B cell (primary cell): Measurements from ENCODE around the gene INO80D. TPM values are rescaled to one million over a fixed set of nuclear protein-coding genes. Genes with fewer than 3 reads are reported as not detected.

Experiments
- ATAC-seq: fragments of 200-7000 bp; cut with Tn5 transposase; one replicate; pipeline ENCODE4 v1.10.0; 2021; ENCODE audit warnings: low read depth, mild to moderate bottlenecking, moderate number of reproducible peaks, moderate library complexity
- CTCF ChIA-PET: fragments of 350-600 bp; sonication (Branson Sonifier 250); formaldehyde crosslinking; loops from one replicate; lab custom pipeline; 2021; ENCODE audit warnings: antibody characterized with exemption, inconsistent platforms; lab: Charles Lee
- POLR2A ChIA-PET: fragments of 350-600 bp; sonication (Branson Sonifier 250); formaldehyde crosslinking; loops from one replicate; lab custom pipeline; 2021; ENCODE audit warnings: antibody characterized with exemption; lab: Charles Lee
- DNase-seq: peaks from one replicate; pipeline ENCODE4 v3.0.0; 2013
- H2AFZ ChIP-seq: 2 replicates; pipeline ENCODE4 v1.6.1; 2012; ENCODE audit warnings: mild to moderate bottlenecking, low read depth, low read length; ENCODE audit not compliant: insufficient read depth, poor library complexity, severe bottlenecking
- H3K27ac ChIP-seq, 2 donors: 1 replicate in 1 of 2; 2 replicates in 1 of 2; pipeline ENCODE4 v1.5.1; 2012 to 2013; ENCODE audit warnings: low read length in 2 of 2, mild to moderate bottlenecking in 2 of 2, moderate library complexity in 1 of 2
- H3K27me3 ChIP-seq, 4 experiments: fragments of 200-600 bp in 1 of 4; sonication (generic) in 1 of 4; replicated peaks in 1 of 4; 1 replicate in 2 of 4; 2 replicates in 2 of 4; pipeline versions ENCODE4 v1.6.1 to v1.7.0; 2013 to 2016; ENCODE audit warnings: low read length in 3 of 4, mild to moderate bottlenecking in 2 of 4, mixed read lengths in 1 of 4, moderate library complexity in 1 of 4; ENCODE audit not compliant: insufficient read depth in 4 of 4, control insufficient read depth in 3 of 4; ENCODE audit errors: control extremely low read depth in 1 of 4
- H3K36me3 ChIP-seq, 2 experiments: replicated peaks in 1 of 2; 1 replicate in 1 of 2; 2 replicates in 1 of 2; pipeline versions ENCODE4 v1.6.1 to v1.7.1; 2013; ENCODE audit warnings: low read length in 1 of 2; ENCODE audit not compliant: insufficient read depth in 2 of 2, control insufficient read depth in 1 of 2; ENCODE audit errors: control extremely low read depth in 1 of 2, extremely low read depth in 1 of 2
- H3K4me1 ChIP-seq, 2 donors: fragments of 200-600 bp in 1 of 2; sonication (generic) in 1 of 2; 1 replicate in 1 of 2; 2 replicates in 1 of 2; pipeline versions ENCODE4 v1.5.1 to v1.6.1; 2013 to 2017; ENCODE audit warnings: low read length in 2 of 2; ENCODE audit not compliant: control insufficient read depth in 2 of 2, insufficient read depth in 2 of 2
- H3K4me2 ChIP-seq: replicated peaks from 2 replicates; pipeline ENCODE3; 2012; ENCODE audit warnings: mild to moderate bottlenecking, low read depth, low read length; ENCODE audit not compliant: poor library complexity, severe bottlenecking
- H3K4me3 ChIP-seq, 5 experiments: fragments of 200-600 bp in 1 of 5; sonication (generic) in 1 of 5; 1 replicate in 3 of 5; 2 replicates in 2 of 5; pipeline versions ENCODE4 v1.5.1 to v1.7.0; 2011 to 2016; ENCODE audit warnings: low read length in 4 of 5, mild to moderate bottlenecking in 4 of 5, low read depth in 2 of 5, control low read depth in 1 of 5, moderate library complexity in 1 of 5; ENCODE audit not compliant: insufficient read depth in 1 of 5; ENCODE audit errors: control extremely low read depth in 1 of 5, extremely low read depth in 1 of 5
- H3K79me2 ChIP-seq: fragments of 200-600 bp; sonication (generic); one replicate; pipeline ENCODE4 v1.6.0; 2016; ENCODE audit warnings: low read length; ENCODE audit not compliant: control insufficient read depth, insufficient read depth
- H3K9ac ChIP-seq: fragments of 200-600 bp; sonication (generic); 2 replicates; pipeline ENCODE4 v1.6.1; 2017; ENCODE audit warnings: mild to moderate bottlenecking, low read length, moderate library complexity
- H3K9me3 ChIP-seq, 3 donors: one replicate each; pipeline versions ENCODE4 v1.6.1 to v1.7.1; 2013; ENCODE audit warnings: low read length in 2 of 3; ENCODE audit not compliant: control insufficient read depth in 2 of 3, insufficient read depth in 1 of 3; ENCODE audit errors: control extremely low read depth in 1 of 3
- H4K20me1 ChIP-seq: 2 replicates; pipeline ENCODE4 v1.6.0; 2012; ENCODE audit warnings: mild to moderate bottlenecking, low read length; ENCODE audit not compliant: insufficient read depth, control insufficient read depth, poor library complexity, severe bottlenecking
- H3K27ac Mint-ChIP-seq: one replicate; pipeline ENCODE4 v1.8.0; 2021; ENCODE audit warnings: mixed read lengths
- H3K27me3 Mint-ChIP-seq: one replicate; pipeline ENCODE4 v1.8.0; 2021; ENCODE audit warnings: mixed read lengths
- H3K4me1 Mint-ChIP-seq: one replicate; pipeline ENCODE4 v1.8.0; 2021; ENCODE audit warnings: mixed read lengths
- H3K4me3 Mint-ChIP-seq: one replicate; pipeline ENCODE4 v1.8.0; 2021; ENCODE audit warnings: mixed read lengths
- H3K9me3 Mint-ChIP-seq: one replicate; pipeline ENCODE4 v1.8.0; 2022; ENCODE audit warnings: mixed read lengths; ENCODE audit not compliant: insufficient read depth
- CTCF ChIP-seq: fragments of 200-600 bp; IDR thresholded peaks from one replicate; pipeline ENCODE4 v1.8.0; 2022; ENCODE audit warnings: antibody characterized with exemption, mild to moderate bottlenecking
- EZH2 ChIP-seq: IDR thresholded peaks from 2 replicates; pipeline ENCODE4 v1.6.1; 2012; ENCODE audit warnings: borderline replicate concordance, low read depth, mild to moderate bottlenecking, moderate library complexity, low read length; ENCODE audit not compliant: insufficient read depth, poor library complexity, severe bottlenecking
- WGBS: methylation state at CpG from one replicate; pipeline ENCODE4 v1.1.5; 2013; ENCODE audit warnings: missing lambda C conversion rate; ENCODE audit not compliant: insufficient coverage; 5-methylcytosine and 5-hydroxymethylcytosine counted together
- intact Hi-C: fragments of 100-400 bp; cut with micrococcal nuclease; formaldehyde crosslinking; loops from one replicate; pipeline ENCODE4 v1.10.0; 2022
- polyA plus RNA-seq: library from polyadenylated mRNA; depleted of rRNA; stranded (reverse); fragments of >200 nt; gene quantifications from 2 replicates; pipeline ENCODE4 v1.2.3, GENCODE V29; 2012
- total RNA-seq, 2 donors: library from RNA; stranded (reverse); fragments of 120-200 nt in 1 of 2; gene quantifications; 1 replicate in 1 of 2; 2 replicates in 1 of 2; pipeline versions ENCODE4 v1.2.3 to v1.2.4, GENCODE V29; 2013 to 2022

Gene INO80D
- total and polyA plus RNA-seq, 2 donors (not counting 1 experiment from before 2014, with no cell fraction given), result 6.3 to 61.2 TPM

DNA sequence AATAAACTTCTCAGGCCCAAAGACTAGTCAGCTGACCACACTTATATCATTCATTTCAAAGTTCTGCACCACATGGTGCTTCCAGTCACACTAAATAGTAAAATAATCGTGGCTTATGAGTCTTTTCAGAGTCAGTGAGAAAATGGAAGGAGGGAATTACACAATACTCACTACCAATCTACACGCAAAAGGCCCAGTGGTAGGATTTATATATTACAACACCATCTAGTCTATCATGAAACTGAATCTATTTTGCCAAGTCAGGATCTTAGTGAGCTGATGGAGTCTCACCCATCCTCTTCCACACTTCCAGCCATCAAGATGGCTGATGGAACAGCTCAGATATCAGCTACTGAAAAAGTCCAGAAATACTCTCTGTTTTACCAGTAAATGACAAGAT is 21.9 kb downstream of the INO80D start:
- Histone ChIP-seq H3K4me2 (no peak overlapping the region), H3K27me3 (no peaks in the 10 kb centered on the region), H4K20me1 (peaks cover 62% of the 10 kb centered on the region), H3K9ac (no peak overlapping the region), H3K4me3 (no peak overlapping the region), H3K27ac (no peak overlapping the region), H3K36me3 (peaks cover 1 to 33% of the 10 kb centered on the region in 2 experiments), H3K4me1 (no peaks in the 10 kb centered on the region), H2AFZ (no peak overlapping the region), H3K79me2 (peaks cover 85% of the 10 kb centered on the region), H3K9me3 (peaks cover 0 to 8% (median 0%) of the 10 kb centered on the region in 3 donors)
- DNase-seq, result no peak
- Mint-ChIP-seq H3K4me3 (no peak overlapping the region), H3K9me3 (no peaks in the 10 kb centered on the region), H3K27me3 (no peaks in the 10 kb centered on the region), H3K27ac (no peak overlapping the region), H3K4me1 (peaks cover 14% of the 10 kb centered on the region)
- ChIA-PET CTCF (no interaction called here), POLR2A (no interaction called here)
- intact Hi-C loops, result no loop called here
- ATAC-seq, result no peak
- no CpG with 5 or more reads among the region's 2 CpGs for WGBS
- TF ChIP-seq EZH2 (no peak), CTCF (no peak)

DNA sequence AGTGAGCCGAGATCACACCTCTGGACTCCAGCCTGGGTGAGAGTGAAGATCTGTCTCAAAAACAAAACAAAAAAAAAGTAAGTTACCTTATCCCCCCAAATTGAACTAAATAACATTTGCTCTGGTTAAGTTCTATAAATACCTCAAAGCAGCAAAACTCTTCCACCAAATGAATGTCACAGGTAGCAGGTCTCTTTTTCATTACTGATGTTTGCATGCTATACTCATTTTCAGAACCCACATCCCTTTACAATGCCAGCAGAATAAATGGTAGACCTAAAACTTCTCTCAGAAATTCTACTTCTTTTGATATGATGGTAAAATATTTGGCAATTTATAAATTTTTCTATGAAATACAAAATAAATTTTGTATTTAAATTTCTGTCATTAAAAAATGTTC is 22.3 kb downstream of the INO80D start:
- ChIA-PET POLR2A (no interaction called here), CTCF (no interaction called here)
- intact Hi-C loops, result no loop called here
- H3K9ac ChIP-seq, result no peak overlapping the region
- DNase-seq (no peak), ATAC-seq (no peak)
- no peak overlapping the region for H3K4me3 Mint-ChIP-seq
- H3K4me1 Mint-ChIP-seq, result peaks cover 14% of the 10 kb centered on the region
- H3K4me3 ChIP-seq, result no peak overlapping the region
- H3K27me3 ChIP-seq, result no peaks in the 10 kb centered on the region
- H3K36me3 ChIP-seq, result peaks cover 1 to 33% of the 10 kb centered on the region in 2 experiments
- no peak overlapping the region for H3K27ac Mint-ChIP-seq
- H3K79me2 ChIP-seq, result peaks cover 84% of the 10 kb centered on the region
- peaks cover 0 to 8% (median 0%) of the 10 kb centered on the region in 3 donors for H3K9me3 ChIP-seq
- WGBS, result no CpG with 5 or more reads among the region's 1 CpG
- no peak overlapping the region for H3K4me2 ChIP-seq
- H3K9me3 Mint-ChIP-seq, result no peaks in the 10 kb centered on the region
- H3K27ac ChIP-seq, result no peak overlapping the region
- H2AFZ ChIP-seq, result no peak overlapping the region
- no peaks in the 10 kb centered on the region for H3K4me1 ChIP-seq
- no peak for TF ChIP-seq CTCF
- TF ChIP-seq EZH2, result no peak
- no peaks in the 10 kb centered on the region for H3K27me3 Mint-ChIP-seq
- H4K20me1 ChIP-seq, result peaks cover 60% of the 10 kb centered on the region
